ENCODE results near the gene MMUT.

- TF ChIP-seq CTCF (IDR thresholded peaks at IDR 0.05) (no peak), POLR2A (IDR thresholded peaks at IDR 0.05) (no peak)
Observed at GRCh38 chr6:49416195-49416594, 46.9 kb downstream of the MMUT start.

All from lower leg skin (tissue), 3 donors.